Middle frontal gyrus (tissue), 1 donor: ENCODE results near the gene RTP2.
"Not testable (repeated sequence)": the region's sequence is repeated elsewhere in the genome, so short reads cannot be mapped to it uniquely, and the experiment has no call there.

Experiments used
- DNase-seq: peaks from one replicate; pipeline ENCODE4 v3.0.0-alpha.2; 2015; ENCODE audit warnings: low spot score; ENCODE audit errors: extremely low spot score

Gene RTP2

DNA sequence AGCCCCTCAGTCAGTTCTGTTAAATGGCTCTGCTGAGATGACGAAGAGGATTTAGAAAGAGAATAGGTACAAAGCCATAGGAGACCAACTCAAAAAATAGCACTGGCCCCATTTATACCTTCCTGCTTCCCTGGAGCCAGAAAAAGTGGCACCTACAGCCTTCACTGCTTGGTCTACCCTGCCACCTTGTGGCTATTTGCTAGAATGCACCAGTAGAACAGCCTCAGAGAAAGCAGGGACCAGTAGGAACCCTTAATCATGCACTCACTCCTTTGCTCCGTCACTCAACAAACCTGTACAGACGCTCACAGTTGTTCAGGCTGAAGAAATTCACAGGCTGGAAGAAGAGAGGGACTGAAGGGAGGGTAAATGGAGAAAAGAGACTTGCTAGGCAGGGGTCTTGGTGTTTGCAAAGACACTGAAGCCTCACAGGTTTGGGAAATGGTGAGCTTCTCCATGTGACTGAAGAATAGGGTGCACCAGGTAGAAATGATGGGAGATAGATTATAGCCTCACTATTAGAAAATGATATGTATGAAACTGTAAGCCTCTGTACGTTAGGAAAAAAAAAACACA, 12.1 kb upstream of the RTP2 start:
- peak; percentile 68 for DNase-seq

- DNase-seq = no peak
Observed at GRCh38 chr3:187713504-187713903, 11.1 kb upstream of the RTP2 start.

DNA sequence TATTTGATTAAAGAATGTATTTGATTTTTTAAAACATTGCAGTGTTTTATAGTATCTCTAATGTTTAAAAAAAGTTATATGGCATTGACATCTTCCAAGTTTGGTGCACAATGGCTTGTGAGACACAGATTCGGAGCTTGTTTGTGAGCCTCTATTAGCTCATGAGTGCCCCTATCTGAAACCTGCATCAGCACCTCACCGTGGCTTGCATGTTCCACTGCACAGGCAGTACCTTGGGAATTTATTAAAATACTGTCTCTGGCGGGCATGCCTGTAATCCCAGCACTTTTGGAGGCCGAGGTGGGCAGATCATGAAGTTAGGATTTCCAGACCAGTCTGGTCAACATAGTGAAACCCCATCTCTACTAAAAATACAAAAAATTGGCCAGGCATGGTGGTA, 6.8 kb upstream of the RTP2 start:
- DNase-seq = no peak

- DNase-seq = no peak
Observed at GRCh38 chr3:187708696-187709095, 6.3 kb upstream of the RTP2 start.

DNA sequence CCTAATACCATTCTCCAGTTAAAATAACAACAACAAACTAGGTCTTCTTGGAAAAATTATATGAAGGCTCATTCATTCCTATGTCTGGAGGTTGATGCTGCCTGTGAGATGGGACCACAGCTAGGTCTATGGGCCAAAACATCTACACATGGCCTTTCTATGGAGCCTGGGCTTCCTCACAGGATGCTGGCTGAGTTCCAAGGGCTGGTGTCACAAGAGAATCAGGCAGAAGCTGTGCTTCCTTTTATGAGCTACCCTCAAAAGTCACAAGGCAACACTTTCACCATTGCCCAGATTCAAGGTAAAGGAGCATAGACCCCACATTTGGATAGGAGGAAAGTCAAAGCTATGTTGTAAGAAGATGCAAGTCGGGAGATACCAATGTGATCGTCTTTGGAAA, 4.6 kb upstream of the RTP2 start:
- DNase-seq = no peak

DNA sequence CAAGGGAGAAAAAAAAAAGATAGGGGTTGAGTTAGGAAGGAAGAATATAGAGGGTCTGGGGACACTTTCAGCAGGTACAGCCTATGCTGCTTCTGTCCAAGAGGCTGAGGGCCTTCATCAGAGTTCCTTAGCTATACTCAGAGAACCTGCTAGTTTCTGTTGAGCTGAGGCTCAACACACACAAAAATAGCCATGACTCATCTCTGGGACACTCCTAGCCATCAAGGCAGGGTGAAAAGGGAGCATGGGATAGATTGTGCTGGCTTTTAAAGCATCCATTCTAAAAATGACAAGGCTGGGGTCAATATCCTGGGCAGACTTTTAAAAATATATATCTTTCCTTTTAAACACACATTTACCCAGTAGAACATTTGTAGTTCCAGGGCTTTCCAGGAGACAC, 2.8 kb upstream of the RTP2 start:
- no peak for DNase-seq

DNA sequence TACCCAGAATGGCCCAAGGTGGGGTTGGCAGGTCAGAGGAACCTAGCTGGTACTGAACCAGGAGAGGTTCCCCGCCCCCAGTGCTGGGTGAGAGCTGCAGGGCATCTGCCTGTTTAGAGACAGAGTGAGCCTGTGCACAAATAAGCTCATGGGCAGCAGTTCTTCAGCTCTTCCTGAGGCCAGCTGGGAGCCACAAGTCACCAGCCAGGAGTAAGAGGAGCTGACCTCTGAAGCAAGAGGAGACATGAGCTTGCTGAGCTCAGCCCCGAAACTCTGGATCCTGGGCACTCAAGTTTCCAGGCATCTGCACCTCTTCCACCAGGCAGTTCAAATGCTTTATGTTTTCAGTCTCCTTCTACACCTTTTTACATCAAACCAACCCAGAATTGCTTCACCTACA, 2.1 kb downstream of the RTP2 start:
- DNase-seq = no peak

- no peak for DNase-seq
Observed at GRCh38 chr3:187698499-187699399, 3.6 kb downstream of the RTP2 start.

GRCh38 chr3:187696021-187696420, 6.3 kb downstream of the RTP2 start:
- DNase-seq = no peak

- DNase-seq = no peak
Observed at GRCh38 chr3:187695449-187695848, 6.9 kb downstream of the RTP2 start.

GRCh38 chr3:187694801-187695200, 7.6 kb downstream of the RTP2 start:
- DNase-seq = no peak

DNA sequence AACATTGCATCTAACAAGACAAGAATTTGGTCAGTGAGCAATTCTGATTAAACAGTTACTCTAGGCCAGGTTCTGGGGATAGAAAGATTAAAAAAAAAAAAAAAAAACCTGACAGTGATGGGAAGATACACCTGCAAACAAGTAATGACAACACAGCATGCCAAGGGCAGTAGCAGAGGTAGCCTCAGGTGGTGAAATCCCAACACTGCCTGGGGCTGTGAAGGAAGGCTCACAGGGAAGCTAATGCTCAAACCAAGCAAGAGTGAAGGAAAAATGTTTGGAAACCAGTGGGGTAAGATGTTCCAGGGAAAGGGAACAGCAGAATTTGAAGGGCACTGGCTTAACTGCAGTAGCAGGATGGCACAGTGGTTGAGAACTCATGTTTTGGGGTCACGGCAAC, 8.9 kb downstream of the RTP2 start:
- DNase-seq = no peak

- DNase-seq = no peak
Observed at GRCh38 chr3:187689984-187690383, 12.4 kb downstream of the RTP2 start.

- DNase-seq = no peak
Observed at GRCh38 chr3:187686621-187687273, 15.6 kb downstream of the RTP2 start.

DNA sequence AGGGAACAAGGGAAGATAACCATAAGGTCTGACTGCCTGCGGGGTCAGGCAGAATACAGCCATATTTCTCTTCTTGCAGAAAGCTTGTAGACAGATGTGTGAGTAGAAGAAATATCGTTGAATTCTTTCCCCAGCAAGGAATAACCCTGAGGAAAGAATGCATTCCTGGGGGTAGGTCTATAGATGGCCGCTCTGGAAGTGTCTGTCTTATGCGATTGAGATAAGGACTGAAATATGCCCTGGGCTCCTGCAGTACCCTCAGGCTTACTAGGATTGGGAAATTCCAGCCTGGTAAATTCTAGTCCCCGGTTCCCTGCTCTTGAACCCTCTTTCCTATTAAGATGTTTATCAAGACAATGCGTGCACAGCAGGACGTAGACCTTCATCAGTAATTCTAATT, 16.4 kb downstream of the RTP2 start:
- no peak for DNase-seq

DNA sequence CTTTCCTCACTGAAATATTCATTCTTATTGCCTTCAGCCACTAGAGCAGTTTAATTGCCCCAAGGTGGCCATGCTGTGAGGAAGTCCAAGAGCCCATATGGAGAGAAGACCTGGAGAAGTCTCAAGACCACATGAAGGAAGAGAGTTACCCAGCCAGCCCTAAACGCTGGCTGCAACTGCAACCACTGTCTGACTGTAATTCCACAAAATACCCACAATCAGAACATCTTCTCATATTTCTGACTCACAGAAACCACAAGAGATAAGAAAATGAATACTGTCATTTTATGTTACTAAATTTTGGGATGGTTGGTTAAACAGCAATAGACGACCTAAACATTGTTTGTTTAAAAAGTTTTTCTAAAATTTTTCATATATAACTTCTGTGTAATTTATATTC, 17.5 kb downstream of the RTP2 start:
- DNase-seq = no peak

GRCh38 chr3:187684444-187684843, 17.9 kb downstream of the RTP2 start:
- DNase-seq = no peak

DNA sequence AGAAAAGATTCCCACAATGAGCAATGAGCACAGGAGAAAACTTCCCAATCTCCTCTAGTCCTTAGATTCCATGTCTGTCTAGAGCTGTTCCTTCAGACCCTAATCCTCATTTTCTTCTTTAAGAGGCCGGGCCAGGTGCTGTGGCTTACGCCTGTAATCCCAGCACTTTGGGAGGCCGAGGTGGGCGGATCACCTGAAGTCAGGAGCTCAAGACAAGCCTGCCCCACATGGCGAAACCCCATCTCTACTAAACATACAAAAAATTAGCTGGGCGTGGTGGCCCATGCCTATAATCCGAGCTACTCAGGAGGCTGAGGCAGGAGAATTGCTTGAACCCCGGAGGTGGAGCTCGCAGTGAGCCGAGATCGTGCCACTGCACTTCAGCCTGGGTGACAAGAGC, 20.6 kb downstream of the RTP2 start:
- not testable (repeated sequence) for DNase-seq

- DNase-seq = peak; percentile 37
Observed at GRCh38 chr3:187679638-187680396, 22.5 kb downstream of the RTP2 start.

- peak; percentile 37 for DNase-seq
Observed at GRCh38 chr3:187678726-187679268, 23.6 kb downstream of the RTP2 start.

DNA sequence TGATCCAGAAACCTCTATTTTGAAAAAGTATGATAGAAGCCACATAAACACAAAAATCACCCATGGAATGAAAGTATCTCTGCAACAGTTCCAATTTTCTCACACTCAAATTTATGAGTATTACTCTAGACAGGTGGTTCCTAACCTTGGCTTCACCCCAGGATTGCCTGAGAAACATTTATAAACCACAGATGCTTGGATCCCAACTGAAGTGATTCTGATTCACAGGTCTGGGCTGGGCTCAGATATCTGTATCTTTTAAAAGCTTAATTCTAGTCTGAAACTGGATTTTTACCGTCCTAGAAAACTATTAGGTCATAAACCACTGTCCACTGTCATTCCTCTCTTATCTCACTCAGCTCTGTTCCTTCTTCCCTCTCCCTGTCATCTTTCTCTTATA, 24.8 kb downstream of the RTP2 start:
- DNase-seq = no peak
